Epithelial cell of proximal tubule (primary cell): ENCODE measurements around the gene OARD1. TPM values are rescaled to one million over a fixed set of nuclear protein-coding genes. Genes with fewer than 3 reads are reported as not detected.
A peak's percentile ranks its signal among the peaks of the same experiment; 100 is the strongest.

Experiments used
- DNase-seq: peaks from one replicate; pipeline ENCODE4 v3.0.0-alpha.2; 2011; ENCODE audit warnings: low read depth
- H3K4me3 ChIP-seq: 2 replicates; pipeline ENCODE4 v1.5.1; 2011; ENCODE audit warnings: low read depth, mild to moderate bottlenecking, low read length
- CTCF ChIP-seq: conservative IDR thresholded peaks from 2 replicates; pipeline ENCODE4 v1.5.1; 2012; ENCODE audit warnings: low read depth, mild to moderate bottlenecking, low read length
- total RNA-seq: library from RNA; depleted of rRNA; stranded (reverse); fragments of >200 nt; gene quantifications from 2 replicates; pipeline ENCODE4 v1.2.3, GENCODE V29; 2015

The OARD1 gene
- total RNA-seq, 1 donor from 2014 or later = 15.7 TPM

- no peak for DNase-seq
- TF ChIP-seq CTCF = no peak
- no peak overlapping the region for H3K4me3 ChIP-seq
Observed at GRCh38 chr6:41098366-41098765, 26.2 kb upstream of the OARD1 start.

GRCh38 chr6:41097467-41098090, 25.4 kb upstream of the OARD1 start:
- no peak for TF ChIP-seq CTCF
- H3K4me3 ChIP-seq = no peak overlapping the region
- no peak for DNase-seq

- TF ChIP-seq CTCF = no peak
- DNase-seq = no peak
- no peak overlapping the region for H3K4me3 ChIP-seq
Observed at GRCh38 chr6:41093729-41094128, 21.6 kb upstream of the OARD1 start.

- H3K4me3 ChIP-seq = no peak overlapping the region
- peak; percentile 57 for TF ChIP-seq CTCF
- DNase-seq = no peak
Observed at GRCh38 chr6:41092421-41093140, 20.4 kb upstream of the OARD1 start.

GRCh38 chr6:41090841-41091761, 18.9 kb upstream of the OARD1 start:
- H3K4me3 ChIP-seq = no peak overlapping the region
- no peak for DNase-seq
- no peak for TF ChIP-seq CTCF

- TF ChIP-seq CTCF = no peak
- no peak for DNase-seq
- no peak overlapping the region for H3K4me3 ChIP-seq
Observed at GRCh38 chr6:41088451-41088850, 16.3 kb upstream of the OARD1 start.
